ENCODE data around the gene FGFBP1.

FGFBP1 gene

GRCh38 chr4:15890246-15890829, 48.2 kb downstream of the FGFBP1 start:
- TF ChIP-seq, protein P1, sequence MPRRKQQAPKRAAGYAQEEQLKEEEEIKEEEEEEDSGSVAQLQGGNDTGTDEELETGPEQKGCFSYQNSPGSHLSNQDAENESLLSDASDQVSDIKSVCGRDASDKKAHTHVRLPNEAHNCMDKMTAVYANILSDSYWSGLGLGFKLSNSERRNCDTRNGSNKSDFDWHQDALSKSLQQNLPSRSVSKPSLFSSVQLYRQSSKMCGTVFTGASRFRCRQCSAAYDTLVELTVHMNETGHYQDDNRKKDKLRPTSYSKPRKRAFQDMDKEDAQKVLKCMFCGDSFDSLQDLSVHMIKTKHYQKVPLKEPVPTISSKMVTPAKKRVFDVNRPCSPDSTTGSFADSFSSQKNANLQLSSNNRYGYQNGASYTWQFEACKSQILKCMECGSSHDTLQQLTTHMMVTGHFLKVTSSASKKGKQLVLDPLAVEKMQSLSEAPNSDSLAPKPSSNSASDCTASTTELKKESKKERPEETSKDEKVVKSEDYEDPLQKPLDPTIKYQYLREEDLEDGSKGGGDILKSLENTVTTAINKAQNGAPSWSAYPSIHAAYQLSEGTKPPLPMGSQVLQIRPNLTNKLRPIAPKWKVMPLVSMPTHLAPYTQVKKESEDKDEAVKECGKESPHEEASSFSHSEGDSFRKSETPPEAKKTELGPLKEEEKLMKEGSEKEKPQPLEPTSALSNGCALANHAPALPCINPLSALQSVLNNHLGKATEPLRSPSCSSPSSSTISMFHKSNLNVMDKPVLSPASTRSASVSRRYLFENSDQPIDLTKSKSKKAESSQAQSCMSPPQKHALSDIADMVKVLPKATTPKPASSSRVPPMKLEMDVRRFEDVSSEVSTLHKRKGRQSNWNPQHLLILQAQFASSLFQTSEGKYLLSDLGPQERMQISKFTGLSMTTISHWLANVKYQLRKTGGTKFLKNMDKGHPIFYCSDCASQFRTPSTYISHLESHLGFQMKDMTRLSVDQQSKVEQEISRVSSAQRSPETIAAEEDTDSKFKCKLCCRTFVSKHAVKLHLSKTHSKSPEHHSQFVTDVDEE (CRISPR knock-in tag; IDR thresholded peaks at IDR 0.05) = no peak
- TF ChIP-seq, protein P2, sequence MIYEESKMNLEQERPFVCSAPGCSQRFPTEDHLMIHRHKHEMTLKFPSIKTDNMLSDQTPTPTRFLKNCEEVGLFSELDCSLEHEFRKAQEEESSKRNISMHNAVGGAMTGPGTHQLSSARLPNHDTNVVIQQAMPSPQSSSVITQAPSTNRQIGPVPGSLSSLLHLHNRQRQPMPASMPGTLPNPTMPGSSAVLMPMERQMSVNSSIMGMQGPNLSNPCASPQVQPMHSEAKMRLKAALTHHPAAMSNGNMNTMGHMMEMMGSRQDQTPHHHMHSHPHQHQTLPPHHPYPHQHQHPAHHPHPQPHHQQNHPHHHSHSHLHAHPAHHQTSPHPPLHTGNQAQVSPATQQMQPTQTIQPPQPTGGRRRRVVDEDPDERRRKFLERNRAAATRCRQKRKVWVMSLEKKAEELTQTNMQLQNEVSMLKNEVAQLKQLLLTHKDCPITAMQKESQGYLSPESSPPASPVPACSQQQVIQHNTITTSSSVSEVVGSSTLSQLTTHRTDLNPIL (CRISPR knock-in tag; IDR thresholded peaks at IDR 0.05; ENCODE audit: low read depth) = no peak
- ATAC-seq = no peak

- ATAC-seq = no peak
- TF ChIP-seq, protein P1 (CRISPR knock-in tag; IDR thresholded peaks at IDR 0.05) = no peak
- TF ChIP-seq ISL1 (CRISPR knock-in tag; IDR thresholded peaks at IDR 0.05) = no peak
Measured at GRCh38 chr4:15888515-15888914, 50.0 kb downstream of the FGFBP1 start.

Measured in SK-N-SH treated with all-trans-retinoic acid at 6 μM for 48 hours (cell line).